C4-2B (cell line): ENCODE measurements around the gene SOX8.

Experiments used
- ZFX ChIP-seq: fragments of 450-650 bp; IDR thresholded peaks from 2 replicates; pipeline ENCODE4 v1.6.1; 2017
- TF ChIP-seq, protein P1 (sequence below): fragments of 450-650 bp; conservative IDR thresholded peaks from 2 replicates; pipeline ENCODE4 v1.5.1; 2017; ENCODE audit warnings: mild to moderate bottlenecking

GRCh38 chr16:1031666-1032065 is 50.1 kb downstream of the SOX8 start:
- TF ChIP-seq, protein P1, sequence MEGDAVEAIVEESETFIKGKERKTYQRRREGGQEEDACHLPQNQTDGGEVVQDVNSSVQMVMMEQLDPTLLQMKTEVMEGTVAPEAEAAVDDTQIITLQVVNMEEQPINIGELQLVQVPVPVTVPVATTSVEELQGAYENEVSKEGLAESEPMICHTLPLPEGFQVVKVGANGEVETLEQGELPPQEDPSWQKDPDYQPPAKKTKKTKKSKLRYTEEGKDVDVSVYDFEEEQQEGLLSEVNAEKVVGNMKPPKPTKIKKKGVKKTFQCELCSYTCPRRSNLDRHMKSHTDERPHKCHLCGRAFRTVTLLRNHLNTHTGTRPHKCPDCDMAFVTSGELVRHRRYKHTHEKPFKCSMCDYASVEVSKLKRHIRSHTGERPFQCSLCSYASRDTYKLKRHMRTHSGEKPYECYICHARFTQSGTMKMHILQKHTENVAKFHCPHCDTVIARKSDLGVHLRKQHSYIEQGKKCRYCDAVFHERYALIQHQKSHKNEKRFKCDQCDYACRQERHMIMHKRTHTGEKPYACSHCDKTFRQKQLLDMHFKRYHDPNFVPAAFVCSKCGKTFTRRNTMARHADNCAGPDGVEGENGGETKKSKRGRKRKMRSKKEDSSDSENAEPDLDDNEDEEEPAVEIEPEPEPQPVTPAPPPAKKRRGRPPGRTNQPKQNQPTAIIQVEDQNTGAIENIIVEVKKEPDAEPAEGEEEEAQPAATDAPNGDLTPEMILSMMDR, result no peak
- TF ChIP-seq ZFX, result no peak
